ENCODE measurements around the gene SPAG8.

SPAG8 gene

GRCh38 chr9:35812025-35812602, at the start of gene SPAG8:
TSS of gene SPAG8 (minus strand) at chr9:35812262. CDS start at chr9:35812147, 115 bp downstream.
- no peaks in the 10 kb centered on the region for H3K36me3 ChIP-seq (ENCODE audit: control insufficient read depth, insufficient read depth, low read length)
- peak within 1 kb of the TSS; percentile 63 for H3K4me3 ChIP-seq (ENCODE audit: low read depth, low read length)
- H3K4me1 ChIP-seq (ENCODE audit: control insufficient read depth, insufficient read depth, low read length): peaks cover 10% of the 10 kb centered on the region
- H3K9ac ChIP-seq (ENCODE audit: low read depth, low read length): peak within 1 kb of the TSS; percentile 32
- H3K27me3 ChIP-seq (ENCODE audit: control insufficient read depth, insufficient read depth, low read length): no peaks in the 10 kb centered on the region
- no peaks in the 10 kb centered on the region for H3K9me3 ChIP-seq (ENCODE audit: control insufficient read depth, insufficient read depth, low read length)

GRCh38 chr9:35861161-35861897, 49.3 kb upstream of the SPAG8 start:
- no peaks in the 10 kb centered on the region for H3K4me1 ChIP-seq (ENCODE audit: control insufficient read depth, insufficient read depth, low read length)
- H3K9me3 ChIP-seq (ENCODE audit: control insufficient read depth, insufficient read depth, low read length): no peaks in the 10 kb centered on the region
- H3K4me3 ChIP-seq (ENCODE audit: low read depth, low read length): no peak overlapping the region
- no peaks in the 10 kb centered on the region for H3K36me3 ChIP-seq (ENCODE audit: control insufficient read depth, insufficient read depth, low read length)
- no peak overlapping the region for H3K9ac ChIP-seq (ENCODE audit: low read depth, low read length)
- H3K27me3 ChIP-seq (ENCODE audit: control insufficient read depth, insufficient read depth, low read length): peaks cover 12% of the 10 kb centered on the region

- Histone ChIP-seq H3K9ac (ENCODE audit: low read depth, low read length) (no peak overlapping the region), H3K9me3 (ENCODE audit: control insufficient read depth, insufficient read depth, low read length) (no peaks in the 10 kb centered on the region), H3K4me3 (ENCODE audit: low read depth, low read length) (no peak overlapping the region), H3K27me3 (ENCODE audit: control insufficient read depth, insufficient read depth, low read length) (peaks cover 14% of the 10 kb centered on the region), H3K4me1 (ENCODE audit: control insufficient read depth, insufficient read depth, low read length) (no peaks in the 10 kb centered on the region), H3K36me3 (ENCODE audit: control insufficient read depth, insufficient read depth, low read length) (no peaks in the 10 kb centered on the region)
Observed at GRCh38 chr9:35859990-35860339, 47.9 kb upstream of the SPAG8 start.

- peaks cover 14% of the 10 kb centered on the region for H3K27me3 ChIP-seq (ENCODE audit: control insufficient read depth, insufficient read depth, low read length)
- no peaks in the 10 kb centered on the region for H3K36me3 ChIP-seq (ENCODE audit: control insufficient read depth, insufficient read depth, low read length)
- no peaks in the 10 kb centered on the region for H3K4me1 ChIP-seq (ENCODE audit: control insufficient read depth, insufficient read depth, low read length)
- H3K9ac ChIP-seq (ENCODE audit: low read depth, low read length): no peak overlapping the region
- H3K9me3 ChIP-seq (ENCODE audit: control insufficient read depth, insufficient read depth, low read length): no peaks in the 10 kb centered on the region
- H3K4me3 ChIP-seq (ENCODE audit: low read depth, low read length): no peak overlapping the region
Observed at GRCh38 chr9:35859310-35859989, 47.4 kb upstream of the SPAG8 start.

GRCh38 chr9:35858458-35858857, 46.4 kb upstream of the SPAG8 start:
- Histone ChIP-seq H3K9ac (ENCODE audit: low read depth, low read length) (no peak overlapping the region), H3K4me3 (ENCODE audit: low read depth, low read length) (no peak overlapping the region)

GRCh38 chr9:35856882-35857281, 44.8 kb upstream of the SPAG8 start:
- Histone ChIP-seq H3K9me3 (ENCODE audit: control insufficient read depth, insufficient read depth, low read length) (no peaks in the 10 kb centered on the region), H3K9ac (ENCODE audit: low read depth, low read length) (no peak overlapping the region), H3K4me1 (ENCODE audit: control insufficient read depth, insufficient read depth, low read length) (no peaks in the 10 kb centered on the region), H3K36me3 (ENCODE audit: control insufficient read depth, insufficient read depth, low read length) (peaks cover 3% of the 10 kb centered on the region), H3K4me3 (ENCODE audit: low read depth, low read length) (no peak overlapping the region), H3K27me3 (ENCODE audit: control insufficient read depth, insufficient read depth, low read length) (peaks cover 11% of the 10 kb centered on the region)

More at GRCh38 chr9:35858458-35858857, 46.4 kb upstream of the SPAG8 start:
- no peaks in the 10 kb centered on the region for H3K4me1 ChIP-seq (ENCODE audit: control insufficient read depth, insufficient read depth, low read length)
- peaks cover 14% of the 10 kb centered on the region for H3K27me3 ChIP-seq (ENCODE audit: control insufficient read depth, insufficient read depth, low read length)
- H3K36me3 ChIP-seq (ENCODE audit: control insufficient read depth, insufficient read depth, low read length): no peaks in the 10 kb centered on the region
- H3K9me3 ChIP-seq (ENCODE audit: control insufficient read depth, insufficient read depth, low read length): no peaks in the 10 kb centered on the region

- no peaks in the 10 kb centered on the region for H3K9me3 ChIP-seq (ENCODE audit: control insufficient read depth, insufficient read depth, low read length)
Observed at GRCh38 chr9:35856206-35856605, 44.1 kb upstream of the SPAG8 start.

GRCh38 chr9:35854091-35854762, 42.2 kb upstream of the SPAG8 start:
- Histone ChIP-seq H3K9me3 (ENCODE audit: control insufficient read depth, insufficient read depth, low read length) (no peaks in the 10 kb centered on the region), H3K27me3 (ENCODE audit: control insufficient read depth, insufficient read depth, low read length) (peaks cover 2% of the 10 kb centered on the region), H3K9ac (ENCODE audit: low read depth, low read length) (no peak overlapping the region), H3K4me1 (ENCODE audit: control insufficient read depth, insufficient read depth, low read length) (no peaks in the 10 kb centered on the region), H3K4me3 (ENCODE audit: low read depth, low read length) (no peak overlapping the region), H3K36me3 (ENCODE audit: control insufficient read depth, insufficient read depth, low read length) (peaks cover 3% of the 10 kb centered on the region)

More at GRCh38 chr9:35856206-35856605, 44.1 kb upstream of the SPAG8 start:
- peaks cover 3% of the 10 kb centered on the region for H3K36me3 ChIP-seq (ENCODE audit: control insufficient read depth, insufficient read depth, low read length)
- no peak overlapping the region for H3K4me3 ChIP-seq (ENCODE audit: low read depth, low read length)
- H3K9ac ChIP-seq (ENCODE audit: low read depth, low read length): no peak overlapping the region
- no peaks in the 10 kb centered on the region for H3K4me1 ChIP-seq (ENCODE audit: control insufficient read depth, insufficient read depth, low read length)
- peaks cover 10% of the 10 kb centered on the region for H3K27me3 ChIP-seq (ENCODE audit: control insufficient read depth, insufficient read depth, low read length)

- no peaks in the 10 kb centered on the region for H3K9me3 ChIP-seq (ENCODE audit: control insufficient read depth, insufficient read depth, low read length)
- H3K4me1 ChIP-seq (ENCODE audit: control insufficient read depth, insufficient read depth, low read length): no peaks in the 10 kb centered on the region
- no peak overlapping the region for H3K9ac ChIP-seq (ENCODE audit: low read depth, low read length)
Observed at GRCh38 chr9:35852876-35853865, 41.1 kb upstream of the SPAG8 start.

GRCh38 chr9:35852267-35852815, 40.3 kb upstream of the SPAG8 start:
- Histone ChIP-seq H3K36me3 (ENCODE audit: control insufficient read depth, insufficient read depth, low read length) (peaks cover 3% of the 10 kb centered on the region), H3K27me3 (ENCODE audit: control insufficient read depth, insufficient read depth, low read length) (peaks cover 2% of the 10 kb centered on the region), H3K9ac (ENCODE audit: low read depth, low read length) (no peak overlapping the region), H3K4me1 (ENCODE audit: control insufficient read depth, insufficient read depth, low read length) (no peaks in the 10 kb centered on the region), H3K9me3 (ENCODE audit: control insufficient read depth, insufficient read depth, low read length) (no peaks in the 10 kb centered on the region), H3K4me3 (ENCODE audit: low read depth, low read length) (no peak overlapping the region)

More at GRCh38 chr9:35852876-35853865, 41.1 kb upstream of the SPAG8 start:
- Histone ChIP-seq H3K4me3 (ENCODE audit: low read depth, low read length) (no peak overlapping the region), H3K27me3 (ENCODE audit: control insufficient read depth, insufficient read depth, low read length) (peaks cover 2% of the 10 kb centered on the region), H3K36me3 (ENCODE audit: control insufficient read depth, insufficient read depth, low read length) (peaks cover 3% of the 10 kb centered on the region)
